SU-DHL-6 (cell line): ENCODE data around the gene ABCG8.

Source experiments
- EZH2phosphoT487 ChIP-seq: fragments of 200-600 bp; sonication (generic), shearing (Covaris generic); conservative IDR thresholded peaks from 2 replicates; pipeline ENCODE4 v1.6.1; 2018; ENCODE audit warnings: mild to moderate bottlenecking, antibody characterized with exemption, low read length, moderate library complexity, mixed read lengths
- TF ChIP-seq, protein P1 (sequence below): fragments of 200-600 bp; sonication (generic); IDR thresholded peaks from one replicate; pipeline ENCODE4 v1.5.1; 2017; ENCODE audit warnings: antibody characterized with exemption, mild to moderate bottlenecking, low read length, moderate library complexity; ENCODE audit not compliant: insufficient read depth, poor library complexity, severe bottlenecking

DNA sequence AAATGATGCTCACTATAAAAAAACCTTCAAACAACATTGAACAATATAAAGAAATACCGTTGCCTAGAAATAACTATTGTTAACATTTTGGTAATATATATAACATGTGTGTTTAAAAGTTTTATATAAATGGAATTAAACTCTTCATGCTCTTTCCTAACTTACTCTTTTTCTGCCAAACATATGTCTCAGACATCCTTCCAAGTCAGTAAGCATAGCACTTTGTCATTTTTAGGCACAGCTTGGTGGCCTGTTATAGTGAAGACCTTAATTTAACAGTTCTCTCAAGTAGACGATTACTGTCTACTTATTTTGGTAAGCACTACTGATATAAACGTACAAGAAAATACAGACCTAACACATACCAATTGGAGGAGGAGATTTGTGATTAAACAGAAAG lies 24.1 kb upstream of the ABCG8 start:
- TF ChIP-seq, protein P1, sequence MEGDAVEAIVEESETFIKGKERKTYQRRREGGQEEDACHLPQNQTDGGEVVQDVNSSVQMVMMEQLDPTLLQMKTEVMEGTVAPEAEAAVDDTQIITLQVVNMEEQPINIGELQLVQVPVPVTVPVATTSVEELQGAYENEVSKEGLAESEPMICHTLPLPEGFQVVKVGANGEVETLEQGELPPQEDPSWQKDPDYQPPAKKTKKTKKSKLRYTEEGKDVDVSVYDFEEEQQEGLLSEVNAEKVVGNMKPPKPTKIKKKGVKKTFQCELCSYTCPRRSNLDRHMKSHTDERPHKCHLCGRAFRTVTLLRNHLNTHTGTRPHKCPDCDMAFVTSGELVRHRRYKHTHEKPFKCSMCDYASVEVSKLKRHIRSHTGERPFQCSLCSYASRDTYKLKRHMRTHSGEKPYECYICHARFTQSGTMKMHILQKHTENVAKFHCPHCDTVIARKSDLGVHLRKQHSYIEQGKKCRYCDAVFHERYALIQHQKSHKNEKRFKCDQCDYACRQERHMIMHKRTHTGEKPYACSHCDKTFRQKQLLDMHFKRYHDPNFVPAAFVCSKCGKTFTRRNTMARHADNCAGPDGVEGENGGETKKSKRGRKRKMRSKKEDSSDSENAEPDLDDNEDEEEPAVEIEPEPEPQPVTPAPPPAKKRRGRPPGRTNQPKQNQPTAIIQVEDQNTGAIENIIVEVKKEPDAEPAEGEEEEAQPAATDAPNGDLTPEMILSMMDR: no peak
- no peak for TF ChIP-seq EZH2phosphoT487
